NT2/D1 (cell line): ENCODE data around the gene EIF5A2.

ENCODE experiments used
- DNase-seq: peaks from one replicate; pipeline ENCODE4 v3.0.0-alpha.2; 2011; ENCODE audit warnings: low read depth, low spot score
- H3K27me3 ChIP-seq: 2 replicates; pipeline ENCODE4 v1.6.0; 2011; ENCODE audit warnings: mild to moderate bottlenecking; ENCODE audit not compliant: insufficient read length, insufficient read depth
- H3K36me3 ChIP-seq: 2 replicates; pipeline ENCODE4 v1.6.1; 2011; ENCODE audit warnings: mild to moderate bottlenecking, low read length, mixed read lengths; ENCODE audit not compliant: insufficient read depth, insufficient read length
- H3K4me1 ChIP-seq: 2 replicates; pipeline ENCODE4 v1.5.1; 2011; ENCODE audit not compliant: insufficient read depth, insufficient read length
- H3K4me3 ChIP-seq: 2 replicates; pipeline ENCODE4 v1.5.1; 2011; ENCODE audit warnings: low read depth; ENCODE audit not compliant: insufficient read length
- H3K9ac ChIP-seq: 2 replicates; pipeline ENCODE4 v1.6.0; 2011; ENCODE audit warnings: low read depth; ENCODE audit not compliant: insufficient read length
- H3K9me3 ChIP-seq: 2 replicates; pipeline ENCODE4 v1.5.1; 2011; ENCODE audit warnings: mild to moderate bottlenecking, low read length; ENCODE audit not compliant: insufficient read depth
- SUZ12 ChIP-seq: IDR thresholded peaks from 2 replicates; pipeline ENCODE4 v1.6.1; 2011; ENCODE audit not compliant: insufficient read length, insufficient read depth; ENCODE audit errors: extremely low read depth
- YY1 ChIP-seq: IDR thresholded peaks from 2 replicates; pipeline ENCODE4 v1.6.1; 2011; ENCODE audit not compliant: insufficient read length, insufficient read depth
- ZNF274 ChIP-seq: IDR thresholded peaks from 2 replicates; pipeline ENCODE4 v1.6.1; 2011; ENCODE audit warnings: mild to moderate bottlenecking, low read depth, low read length

Gene EIF5A2

GRCh38 chr3:170865209-170866094, 43.0 kb downstream of the EIF5A2 start:
- Histone ChIP-seq H3K27me3 (no peaks in the 10 kb centered on the region), H3K9me3 (no peaks in the 10 kb centered on the region), H3K36me3 (peaks cover 47% of the 10 kb centered on the region), H3K9ac (no peak overlapping the region), H3K4me3 (no peak overlapping the region), H3K4me1 (no peaks in the 10 kb centered on the region)
- no peak for TF ChIP-seq ZNF274
- no peak for TF ChIP-seq SUZ12
- no peak for TF ChIP-seq YY1
- no peak for DNase-seq

- TF ChIP-seq SUZ12 (no peak), ZNF274 (no peak), YY1 (no peak)
These were observed 43.8 kb downstream of the EIF5A2 start for GRCh38 chr3:170864525-170865208.

GRCh38 chr3:170863816-170864215, 44.6 kb downstream of the EIF5A2 start:
- peaks cover 36% of the 10 kb centered on the region for H3K36me3 ChIP-seq
- no peaks in the 10 kb centered on the region for H3K4me1 ChIP-seq
- no peak overlapping the region for H3K9ac ChIP-seq
- TF ChIP-seq ZNF274 (no peak), YY1 (no peak), SUZ12 (no peak)
- H3K27me3 ChIP-seq = no peaks in the 10 kb centered on the region
- no peak for DNase-seq
- H3K4me3 ChIP-seq = no peak overlapping the region
- no peaks in the 10 kb centered on the region for H3K9me3 ChIP-seq

More at GRCh38 chr3:170864525-170865208, 43.8 kb downstream of the EIF5A2 start:
- H3K36me3 ChIP-seq = peaks cover 45% of the 10 kb centered on the region
- no peak overlapping the region for H3K4me3 ChIP-seq
- DNase-seq = no peak
- H3K9ac ChIP-seq = no peak overlapping the region
- no peaks in the 10 kb centered on the region for H3K4me1 ChIP-seq
- no peaks in the 10 kb centered on the region for H3K27me3 ChIP-seq
- no peaks in the 10 kb centered on the region for H3K9me3 ChIP-seq

- Histone ChIP-seq H3K4me3 (no peak overlapping the region), H3K9ac (no peak overlapping the region), H3K36me3 (peaks cover 28% of the 10 kb centered on the region), H3K27me3 (no peaks in the 10 kb centered on the region), H3K4me1 (no peaks in the 10 kb centered on the region), H3K9me3 (no peaks in the 10 kb centered on the region)
- TF ChIP-seq ZNF274 (no peak), YY1 (no peak), SUZ12 (no peak)
- DNase-seq = no peak
These were observed 45.6 kb downstream of the EIF5A2 start for GRCh38 chr3:170862618-170863374.

GRCh38 chr3:170858599-170858998, 49.8 kb downstream of the EIF5A2 start:
- Histone ChIP-seq H3K9me3 (no peaks in the 10 kb centered on the region), H3K9ac (no peak overlapping the region), H3K4me3 (no peak overlapping the region), H3K4me1 (no peaks in the 10 kb centered on the region), H3K27me3 (no peaks in the 10 kb centered on the region), H3K36me3 (no peaks in the 10 kb centered on the region)
- TF ChIP-seq ZNF274 (no peak), SUZ12 (no peak), YY1 (no peak)
- no peak for DNase-seq

GRCh38 chr3:170852324-170852723, 56.1 kb downstream of the EIF5A2 start:
- no peak for TF ChIP-seq ZNF274
- no peak for TF ChIP-seq SUZ12
- TF ChIP-seq YY1 = no peak

More at GRCh38 chr3:170852324-170852723, 56.1 kb downstream of the EIF5A2 start:
- no peaks in the 10 kb centered on the region for H3K27me3 ChIP-seq
- no peaks in the 10 kb centered on the region for H3K36me3 ChIP-seq
- no peak overlapping the region for H3K9ac ChIP-seq
- no peak for DNase-seq
- no peaks in the 10 kb centered on the region for H3K4me1 ChIP-seq
- H3K4me3 ChIP-seq = no peak overlapping the region
- no peaks in the 10 kb centered on the region for H3K9me3 ChIP-seq
